Renal cortex interstitium (tissue), 11 donors: ENCODE results near the gene BRIP1. TPM values are rescaled to one million over a fixed set of nuclear protein-coding genes. Genes with fewer than 3 reads are reported as not detected.
A peak's percentile ranks its signal among the peaks of the same experiment; 100 is the strongest.

Experiments used
- DNase-seq, 11 donors: peaks; one replicate each; pipeline ENCODE4 v3.0.0-alpha.2; 2013; ENCODE audit warnings: low read depth in 9 of 11, low spot score in 4 of 11; ENCODE audit errors: extremely low read depth in 1 of 11
- polyA plus RNA-seq, 3 donors: library from polyadenylated mRNA; unstranded; fragments of 120-200 nt; gene quantifications; one replicate each; pipeline ENCODE4 v1.2.1, GENCODE V29; 2013; ENCODE audit not compliant: insufficient read length in 3 of 3

The BRIP1 gene
- polyA plus RNA-seq, 3 donors: 11.2 to 14.1 (median 12.4) TPM

DNA sequence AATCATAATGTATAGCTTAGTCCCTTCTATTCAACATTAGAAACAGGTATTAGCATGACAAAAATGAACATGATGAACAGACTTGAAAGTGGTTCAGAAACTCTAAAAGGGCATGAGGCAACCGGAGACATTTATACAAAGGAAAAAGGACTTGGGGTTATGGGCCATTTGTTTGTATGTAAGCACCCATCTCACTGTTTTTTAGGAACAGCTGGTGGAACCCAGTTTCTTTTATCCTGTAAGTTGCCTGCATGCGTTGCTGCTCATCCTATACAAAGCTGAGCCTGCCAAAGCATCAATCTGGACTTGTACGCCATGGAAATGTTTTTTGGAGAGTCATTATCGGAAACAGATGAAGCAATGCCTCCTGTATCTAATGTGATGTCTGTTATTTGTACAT, 200.0 kb downstream of the BRIP1 start:
- no peak for DNase-seq

DNA sequence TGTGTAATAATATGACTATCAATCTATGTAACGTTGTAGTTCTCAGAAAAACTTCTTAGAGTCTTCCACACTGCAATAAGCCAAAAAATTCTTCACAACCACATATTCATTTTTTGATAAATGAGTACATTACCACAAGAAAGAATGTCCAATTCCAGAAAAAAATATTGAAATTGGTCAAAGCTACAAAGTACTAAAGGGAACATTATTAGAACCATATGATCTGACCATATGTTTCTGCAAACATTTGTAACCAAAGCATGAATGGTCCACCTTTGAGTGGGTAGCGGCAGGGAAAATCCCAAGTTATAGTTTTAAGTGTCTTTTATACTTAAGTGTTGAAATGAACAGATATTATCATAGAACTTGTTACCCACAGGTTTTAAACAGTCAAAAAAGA, 200.6 kb downstream of the BRIP1 start:
- no peak for DNase-seq

GRCh38 chr17:61662186-61662585, 201.1 kb downstream of the BRIP1 start:
- no peak for DNase-seq

- no peak for DNase-seq
Measured at GRCh38 chr17:61660746-61661485, 202.4 kb downstream of the BRIP1 start.

DNA sequence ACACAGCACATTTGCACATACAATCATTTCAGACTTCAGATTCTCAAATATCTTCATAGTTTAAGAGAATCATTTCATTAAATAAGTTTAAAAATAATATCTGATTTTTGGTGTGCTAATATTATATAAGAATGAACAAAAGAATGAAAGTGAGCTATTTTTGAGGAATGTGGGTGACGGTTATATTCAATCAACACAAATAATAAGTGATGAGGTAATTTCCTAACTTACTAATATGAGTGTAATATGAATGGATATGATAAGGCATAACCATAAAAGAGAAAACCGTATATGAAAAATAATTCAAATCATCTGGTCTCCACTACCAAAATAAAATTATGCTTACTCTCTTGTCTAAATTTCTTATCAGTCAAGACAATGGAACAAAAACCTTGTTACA, 203.9 kb downstream of the BRIP1 start:
- no peak for DNase-seq

DNA sequence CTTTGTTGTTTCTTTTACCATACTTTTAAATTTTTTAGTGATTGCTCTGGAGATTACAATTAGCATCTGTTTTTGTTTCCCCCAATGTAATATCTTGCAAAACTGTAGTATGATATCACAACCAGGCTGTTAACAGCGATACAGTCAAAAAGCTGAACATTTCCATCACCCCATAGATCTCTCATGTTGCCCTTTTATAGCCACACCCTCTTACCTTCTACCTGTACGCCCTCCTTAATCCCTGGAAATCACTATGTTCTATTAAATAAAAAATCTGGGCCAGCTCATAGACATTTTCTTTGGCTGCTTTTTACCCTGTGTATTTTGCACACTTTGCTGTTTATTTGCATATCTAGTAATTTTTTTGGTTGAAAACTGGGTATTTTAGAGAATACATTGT, 205.1 kb downstream of the BRIP1 start:
- no peak for DNase-seq

- DNase-seq: no peak
Measured at GRCh38 chr17:61657338-61657737, 206.0 kb downstream of the BRIP1 start.

- no peak for DNase-seq
Measured at GRCh38 chr17:61656721-61657217, 206.6 kb downstream of the BRIP1 start.

DNA sequence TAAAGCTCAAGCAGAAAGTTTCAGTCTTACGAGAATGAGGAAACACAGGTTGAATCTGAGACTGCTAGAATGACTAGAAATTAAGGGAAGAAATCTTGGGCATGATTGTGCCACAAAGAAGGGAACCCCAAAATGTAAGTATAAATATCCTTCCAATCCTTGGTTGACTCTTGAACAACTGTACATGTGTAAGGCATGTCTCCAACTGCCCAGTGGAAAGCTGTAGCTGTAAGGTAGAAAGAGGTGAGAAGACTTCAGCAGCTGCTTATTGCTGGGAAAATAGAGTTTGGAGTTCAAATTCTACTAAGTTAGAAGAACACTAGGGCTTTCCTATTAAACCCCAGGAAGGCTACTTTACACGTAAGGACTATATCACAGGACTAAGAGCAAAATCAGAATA, 212.6 kb downstream of the BRIP1 start:
- DNase-seq: no peak

GRCh38 chr17:61648587-61648986, 214.7 kb downstream of the BRIP1 start:
- no peak for DNase-seq

- no peak for DNase-seq
Measured at GRCh38 chr17:61647047-61647446, 216.3 kb downstream of the BRIP1 start.

GRCh38 chr17:61646482-61646881, 216.8 kb downstream of the BRIP1 start:
- no peak for DNase-seq

DNA sequence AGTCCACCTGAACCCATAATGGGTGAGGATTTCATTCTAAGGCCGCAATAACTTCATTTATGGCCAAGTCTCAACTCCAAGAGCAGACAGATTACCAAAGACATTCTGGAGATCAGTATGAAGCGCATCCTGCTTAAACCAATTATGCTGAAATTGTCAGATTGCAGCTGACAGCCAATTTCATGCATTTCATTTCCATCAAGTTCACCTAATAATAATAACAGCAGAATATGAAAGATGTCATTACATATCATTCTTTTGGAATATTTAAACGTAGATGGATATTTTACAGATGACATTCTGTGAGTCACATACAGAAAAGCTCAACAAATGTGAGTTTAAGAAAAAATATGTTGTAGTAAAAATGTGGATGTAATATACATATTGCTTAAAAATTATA, 217.4 kb downstream of the BRIP1 start:
- DNase-seq: no peak

DNA sequence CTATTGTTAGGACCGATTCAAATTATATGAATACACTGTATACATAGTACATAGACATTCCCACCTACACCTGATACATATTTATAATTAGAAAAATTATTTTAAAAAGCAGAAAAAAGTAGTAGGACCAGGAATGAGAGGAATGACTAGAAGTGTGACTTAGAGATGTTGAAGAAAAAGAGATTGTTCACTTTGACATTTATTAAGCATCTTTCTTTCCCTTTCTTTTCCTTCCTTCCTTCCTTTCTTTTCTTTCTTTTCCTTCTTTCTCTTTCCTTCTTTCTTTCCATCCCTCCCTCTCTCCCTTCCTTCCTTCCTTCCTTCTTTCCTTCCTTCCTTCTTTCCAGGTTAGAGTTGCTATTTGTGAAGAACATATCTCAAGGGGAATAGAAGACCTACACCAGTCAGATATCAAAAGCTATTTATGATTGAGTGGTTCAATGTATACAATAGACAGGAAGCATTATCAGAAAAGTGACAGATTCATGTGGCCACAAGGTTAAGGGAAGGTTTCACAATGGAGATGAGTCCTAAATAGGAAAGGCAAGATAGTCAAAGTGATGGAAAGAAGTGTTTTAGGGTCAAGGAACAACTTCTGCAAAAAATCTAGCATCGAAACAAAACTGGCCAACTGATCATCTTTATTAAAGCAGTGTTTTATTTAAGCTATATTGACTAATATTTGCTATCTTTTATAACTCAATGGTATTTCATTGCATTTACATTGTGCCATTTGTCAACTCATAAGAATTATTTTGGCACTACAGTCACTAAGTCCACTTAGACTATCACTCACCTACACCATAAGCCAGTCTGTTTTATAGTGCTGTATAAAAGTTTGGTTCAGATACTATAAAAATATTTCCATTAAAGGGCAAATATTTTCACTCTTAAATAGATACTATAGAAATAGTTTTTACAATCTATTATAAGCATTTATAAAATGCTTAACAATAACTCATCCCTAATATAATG, 218.2 kb downstream of the BRIP1 start:
- no peak for DNase-seq

GRCh38 chr17:61642768-61643167, 220.6 kb downstream of the BRIP1 start:
- DNase-seq: no peak

GRCh38 chr17:61641715-61642114, 221.6 kb downstream of the BRIP1 start:
- no peak for DNase-seq

DNA sequence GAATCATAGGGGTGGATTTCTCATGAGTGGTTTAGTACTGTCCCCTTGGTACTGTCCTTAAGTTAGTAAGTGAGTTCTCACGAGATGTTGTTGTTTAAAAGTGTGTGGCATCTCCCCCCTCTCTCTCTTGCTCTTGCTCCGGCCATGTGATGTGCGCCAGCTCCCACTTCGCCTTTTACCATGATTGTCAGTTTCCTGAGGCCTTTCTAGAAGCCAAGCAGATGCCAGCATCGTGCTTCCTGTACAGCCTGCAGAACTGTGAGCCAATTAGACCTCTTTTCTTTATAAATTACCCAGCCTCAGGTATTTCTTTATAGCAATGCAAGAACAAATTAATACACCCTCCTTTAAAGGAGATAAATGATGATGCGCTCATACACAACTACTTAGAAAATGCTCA, 222.2 kb downstream of the BRIP1 start:
- no peak for DNase-seq

GRCh38 chr17:61639818-61640217, 223.5 kb downstream of the BRIP1 start:
- DNase-seq: no peak

GRCh38 chr17:61638087-61638486, 225.2 kb downstream of the BRIP1 start:
- no peak for DNase-seq

DNA sequence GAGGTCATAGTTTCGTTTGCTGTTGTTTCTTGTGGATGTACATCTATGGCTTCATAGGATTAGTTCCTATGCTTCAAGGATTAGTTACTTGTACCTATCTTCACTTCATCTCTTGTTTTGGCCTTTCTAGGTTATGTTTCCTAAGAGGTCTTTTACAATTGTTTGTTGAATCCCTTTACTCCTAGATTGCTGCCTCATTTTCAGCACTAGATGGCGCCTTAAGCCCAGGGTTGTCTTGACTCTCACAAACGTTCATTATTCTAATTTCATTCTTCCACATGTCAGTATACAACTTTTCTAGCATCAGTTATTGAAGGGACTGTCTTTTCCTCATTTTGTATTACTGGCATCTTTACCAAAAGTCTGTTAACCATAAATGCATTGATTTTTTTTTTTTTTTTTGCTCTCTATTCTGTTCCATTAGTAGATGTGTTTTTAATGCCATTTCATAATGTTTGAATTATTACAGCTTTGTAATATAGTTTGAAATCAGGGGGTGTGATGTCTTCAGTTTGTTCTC, 227.4 kb downstream of the BRIP1 start:
- peak in 10 of 11 donors; percentile 3 to 20 (median 8) for DNase-seq
